HL-60/S4 (cell line): ENCODE data around the gene ANKS6.

Source experiments
- in situ Hi-C: fragments of 300-500 bp; cut with MboI; formaldehyde crosslinking; loops from 2 replicates; pipeline ENCODE4 v1.14.3; 2022; ENCODE audit warnings: low sequenced_read_pairs

The ANKS6 gene

DNA sequence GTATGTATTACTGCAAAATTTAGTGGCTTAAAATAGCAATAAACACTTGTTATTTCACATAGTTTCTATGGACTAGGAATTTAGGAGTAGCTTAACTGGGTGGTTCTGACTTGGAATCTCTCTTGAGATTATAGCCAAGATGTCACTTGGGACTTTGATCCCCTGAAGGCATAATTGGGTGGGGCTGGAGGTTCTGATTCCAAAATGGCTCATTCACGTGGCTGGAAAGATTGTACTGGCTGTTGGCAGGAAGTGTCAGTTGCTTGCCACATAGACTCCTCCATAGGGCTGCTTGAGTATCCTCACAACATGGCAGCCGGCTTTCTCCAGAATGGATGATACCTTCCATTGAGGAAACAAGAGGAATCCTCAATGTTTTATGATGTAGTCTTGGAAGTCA, 22.4 kb upstream of the ANKS6 start:
- in situ Hi-C loops, result no loop called here

DNA sequence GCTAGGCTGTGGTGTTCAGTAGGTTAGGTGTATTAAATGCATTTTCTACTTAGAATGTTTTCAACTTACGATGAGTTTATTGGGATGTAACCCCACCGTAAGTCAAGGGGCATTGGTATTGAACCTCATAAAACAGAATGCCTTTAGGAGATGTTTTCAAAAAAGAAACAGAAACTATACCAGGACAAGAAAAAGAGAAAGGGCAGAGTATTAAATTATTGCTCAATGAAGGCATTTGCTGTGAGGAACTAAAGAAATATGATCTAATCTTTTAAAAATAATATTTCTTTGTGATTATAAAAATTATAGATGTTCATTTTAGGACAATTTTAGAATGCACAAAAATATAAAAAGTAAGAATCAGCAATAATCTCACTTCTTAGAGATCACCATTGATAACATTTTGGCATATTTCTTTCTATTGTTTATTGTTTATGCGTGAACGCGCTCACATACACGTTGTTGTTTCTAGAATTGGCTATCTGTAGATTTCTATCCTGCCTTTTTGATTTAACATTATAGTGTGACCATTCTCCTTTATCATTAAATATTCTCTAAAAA, 19.1 kb upstream of the ANKS6 start:
- in situ Hi-C loops, result no loop called here

DNA sequence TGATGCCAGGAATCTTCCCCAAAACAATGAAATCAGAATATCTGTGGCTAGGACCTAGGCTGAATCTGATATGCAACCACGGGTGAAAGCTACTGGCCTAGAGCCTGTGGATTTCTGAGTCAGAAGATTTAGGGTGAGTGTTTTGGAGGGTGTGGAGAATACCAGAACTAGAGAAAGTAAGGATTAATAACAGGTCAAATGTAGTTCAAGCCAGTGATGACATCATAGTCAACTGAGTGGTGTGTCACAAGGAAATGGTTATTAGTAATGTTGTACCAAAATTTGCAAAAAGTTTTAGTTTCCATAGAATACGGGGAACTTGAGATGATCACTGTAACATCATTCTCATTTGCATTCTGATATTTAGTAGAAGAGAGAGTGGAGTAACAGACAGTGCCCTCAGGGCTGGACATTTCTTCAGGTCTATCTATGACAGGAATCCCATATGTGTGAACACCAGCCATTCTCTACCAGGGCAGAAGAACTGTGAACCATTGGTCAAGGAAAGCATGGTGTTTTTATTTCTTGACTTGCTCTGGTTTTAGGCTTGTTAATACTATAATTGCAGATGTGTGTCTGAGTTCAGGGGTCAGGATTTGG, 14.8 kb upstream of the ANKS6 start:
- in situ Hi-C loops, result no loop called here

DNA sequence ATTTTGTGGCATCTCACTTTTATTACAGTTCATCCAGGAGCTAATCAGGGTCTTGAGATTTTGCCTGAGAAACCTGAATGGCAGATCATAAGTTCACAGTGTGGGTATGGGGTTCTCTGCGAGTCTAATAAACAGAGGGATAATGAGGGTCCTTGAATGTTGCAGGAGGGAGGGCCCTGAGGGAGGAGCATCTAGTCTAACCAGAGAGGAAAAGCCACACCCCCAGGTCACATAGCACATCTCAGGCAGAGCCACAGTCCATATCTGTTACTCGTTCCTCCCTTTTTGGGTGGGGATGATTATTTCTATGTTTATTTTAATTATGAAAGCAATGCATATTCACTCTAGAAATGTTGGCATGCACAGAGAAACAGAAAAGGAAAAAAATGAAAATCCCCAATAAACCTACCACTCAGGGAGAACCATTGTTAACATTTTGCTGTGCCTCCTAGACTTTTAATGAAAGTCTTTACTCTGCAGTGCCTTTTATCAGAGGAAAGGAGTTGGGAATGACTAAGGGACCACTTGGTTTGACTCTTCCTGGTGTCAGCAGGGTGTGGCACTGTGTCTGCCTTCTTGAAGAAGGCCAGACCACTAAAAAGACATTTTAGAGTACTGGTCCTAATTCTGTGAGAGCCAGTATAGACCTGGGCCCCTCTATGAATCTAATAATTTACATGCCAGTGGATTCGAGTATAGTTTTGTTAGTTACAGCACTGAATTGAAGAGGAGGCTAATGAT, 13.9 kb upstream of the ANKS6 start:
- in situ Hi-C loops, result no loop called here

DNA sequence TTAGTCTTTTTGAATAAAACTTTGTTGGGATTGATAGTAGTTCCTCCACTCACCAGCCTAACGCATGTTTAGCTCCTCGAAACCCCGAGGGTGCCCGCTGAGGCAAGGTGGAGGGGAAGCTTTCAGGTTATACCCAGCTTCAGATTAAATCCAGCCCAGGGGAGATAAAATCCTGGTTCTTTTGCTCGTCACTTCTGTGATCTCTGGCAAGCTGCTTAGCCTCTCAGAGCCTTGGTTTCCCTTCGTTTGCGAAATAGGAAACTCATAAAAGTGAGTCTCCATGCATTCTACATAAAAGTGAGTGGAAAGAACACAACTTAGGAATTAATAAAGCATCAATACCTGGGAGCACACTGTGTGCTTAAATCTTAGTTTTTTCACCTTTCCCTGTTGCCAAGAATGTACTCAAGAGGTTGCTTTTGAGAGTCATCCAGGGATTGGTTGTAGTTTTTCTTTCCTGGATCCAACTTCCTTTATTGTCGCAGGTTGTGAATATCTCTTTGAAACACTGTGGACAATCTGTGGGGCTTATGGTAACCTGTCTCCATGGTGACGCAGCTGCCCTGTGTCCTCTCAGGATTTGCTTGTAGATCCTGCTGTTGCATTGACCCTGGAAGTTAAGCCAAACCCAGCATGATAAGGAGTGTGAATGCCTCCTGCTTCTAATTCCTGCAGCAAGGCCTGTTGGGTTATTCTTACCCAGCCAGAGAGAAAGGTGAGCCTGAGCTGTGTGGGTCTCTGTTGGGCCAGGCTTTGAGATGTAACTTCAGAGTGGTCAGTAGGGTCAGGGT, 13.2 kb upstream of the ANKS6 start:
- in situ Hi-C loops, result no loop called here

DNA sequence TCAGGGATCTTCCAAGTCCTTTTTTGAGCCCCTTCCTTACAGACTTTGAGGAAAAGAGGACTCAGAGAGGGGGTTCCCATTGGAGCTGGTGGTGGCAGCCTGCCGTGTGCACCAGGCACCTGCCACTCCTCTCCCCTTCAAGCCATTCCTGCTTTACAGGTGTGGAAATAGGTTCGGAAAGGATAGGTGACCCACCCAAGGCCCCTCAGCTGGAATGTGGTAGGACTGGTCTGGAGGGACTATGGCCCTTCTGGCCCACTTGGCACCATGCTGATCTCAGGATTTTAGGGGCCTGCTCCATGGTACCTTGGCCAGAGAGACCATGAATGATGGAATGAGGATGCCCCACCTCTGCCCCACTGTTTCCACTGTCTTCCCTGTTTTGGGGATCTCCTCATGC, 12.5 kb upstream of the ANKS6 start:
- in situ Hi-C loops, result no loop called here

DNA sequence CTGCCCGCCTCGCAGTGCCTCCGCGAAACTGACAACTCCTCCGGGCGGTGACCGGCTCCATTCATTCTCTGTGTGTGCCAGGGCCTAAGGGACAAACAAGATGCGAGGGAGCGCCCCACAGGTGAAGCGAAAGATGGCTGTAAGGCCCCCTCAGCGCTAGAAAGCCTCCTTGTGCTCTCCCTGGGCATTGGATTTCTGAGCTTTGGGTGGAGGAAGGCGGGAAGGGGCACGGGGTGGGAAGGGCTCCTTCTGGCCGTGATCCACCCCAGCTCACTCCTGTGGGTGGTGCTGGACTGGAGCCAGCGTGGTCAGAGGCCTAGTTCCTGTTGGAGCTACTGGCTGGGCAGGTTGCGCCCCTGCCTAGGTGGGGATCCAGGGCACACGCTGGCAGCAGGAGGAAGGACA, 12.1 kb upstream of the ANKS6 start:
- in situ Hi-C loops, result no loop called here

DNA sequence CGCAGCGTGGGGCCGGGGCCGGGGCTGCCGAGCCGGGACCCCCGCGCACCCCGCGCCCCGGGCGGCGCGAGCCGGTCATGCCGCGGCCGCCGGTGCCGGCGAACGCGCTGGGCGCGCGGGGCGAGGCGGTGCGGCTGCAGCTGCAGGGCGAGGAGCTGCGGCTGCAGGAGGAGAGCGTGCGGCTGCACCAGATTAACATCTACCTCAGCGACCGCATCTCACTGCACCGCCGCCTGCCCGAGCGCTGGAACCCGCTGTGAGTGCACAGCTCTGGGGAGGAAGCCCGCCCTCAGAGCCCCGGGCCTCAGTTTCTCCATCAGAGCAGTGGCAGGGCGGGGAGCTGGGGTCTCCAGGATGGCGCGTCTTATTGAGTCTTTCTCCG, 11.4 kb upstream of the ANKS6 start:
- in situ Hi-C loops, result no loop called here

DNA sequence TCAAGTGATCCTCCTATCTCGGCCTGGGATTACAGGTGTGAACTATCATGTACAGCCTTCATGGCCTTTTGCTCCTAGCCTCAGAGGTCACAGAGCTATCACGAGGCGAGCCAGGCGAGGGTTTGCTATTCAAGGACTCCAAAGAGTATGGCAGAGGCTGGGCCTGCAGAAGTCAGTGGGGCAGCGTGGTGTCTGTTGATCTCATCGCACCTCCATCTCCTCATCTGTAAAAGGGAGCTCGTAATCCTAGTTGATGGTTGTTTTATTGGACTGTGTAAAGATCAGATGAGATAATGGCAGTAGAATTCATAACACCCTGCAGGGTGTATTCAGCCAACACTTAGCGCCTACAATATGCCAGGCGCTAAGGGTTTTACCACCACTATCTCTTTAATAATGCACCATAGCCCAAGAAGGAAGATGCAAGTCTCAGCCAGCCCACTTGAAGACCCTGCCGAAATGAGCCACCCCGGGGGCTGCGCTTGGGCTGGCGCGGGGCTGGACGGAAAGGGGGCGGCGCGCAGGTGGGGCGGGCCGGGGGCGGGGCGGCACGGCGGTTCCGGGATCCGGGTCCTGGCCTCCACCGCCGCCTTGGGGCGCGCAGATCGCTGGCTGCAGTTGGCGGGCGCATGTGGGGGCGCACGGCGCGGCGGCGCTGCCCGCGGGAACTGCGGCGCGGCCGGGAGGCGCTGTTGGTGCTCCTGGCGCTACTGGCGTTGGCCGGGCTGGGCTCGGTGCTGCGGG, 10.9 kb upstream of the ANKS6 start, which contains the start of gene GALNT12:
Gene GALNT12 (plus strand): TSS at position 601 of the 744 bp plus-strand sequence. CDS start 29 bp downstream, at position 630.
- in situ Hi-C loops, result no loop called here

DNA sequence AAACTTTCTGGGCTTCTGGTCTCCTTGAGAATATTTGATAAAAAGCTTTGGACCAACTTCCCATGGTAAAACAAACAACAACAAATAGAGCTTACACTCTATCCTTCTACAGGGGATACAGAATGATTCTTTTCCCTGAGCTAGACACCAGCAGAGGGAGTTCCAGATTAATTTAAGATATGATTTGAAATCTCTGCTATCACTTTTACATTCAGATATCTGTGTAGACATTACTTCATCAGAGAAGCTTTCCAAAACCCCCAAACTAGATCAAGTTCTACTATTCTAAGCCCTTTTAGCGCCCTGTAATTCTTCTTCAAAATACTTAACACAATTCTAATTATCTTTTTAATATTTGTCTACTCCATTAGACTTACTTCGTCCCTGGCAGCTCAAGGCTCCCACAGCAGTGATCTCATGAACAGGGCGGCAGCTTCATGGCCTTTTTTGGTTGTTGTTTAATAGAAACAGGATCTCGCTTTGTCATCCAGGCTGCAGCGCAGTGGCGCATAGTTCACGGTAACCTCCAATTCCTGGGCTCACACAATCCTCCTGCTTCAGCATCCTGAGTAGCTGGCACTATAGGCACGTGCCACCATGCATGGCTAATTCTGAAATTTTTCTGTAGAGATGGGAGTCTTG, 10.2 kb upstream of the ANKS6 start:
- in situ Hi-C loops, result no loop called here

DNA sequence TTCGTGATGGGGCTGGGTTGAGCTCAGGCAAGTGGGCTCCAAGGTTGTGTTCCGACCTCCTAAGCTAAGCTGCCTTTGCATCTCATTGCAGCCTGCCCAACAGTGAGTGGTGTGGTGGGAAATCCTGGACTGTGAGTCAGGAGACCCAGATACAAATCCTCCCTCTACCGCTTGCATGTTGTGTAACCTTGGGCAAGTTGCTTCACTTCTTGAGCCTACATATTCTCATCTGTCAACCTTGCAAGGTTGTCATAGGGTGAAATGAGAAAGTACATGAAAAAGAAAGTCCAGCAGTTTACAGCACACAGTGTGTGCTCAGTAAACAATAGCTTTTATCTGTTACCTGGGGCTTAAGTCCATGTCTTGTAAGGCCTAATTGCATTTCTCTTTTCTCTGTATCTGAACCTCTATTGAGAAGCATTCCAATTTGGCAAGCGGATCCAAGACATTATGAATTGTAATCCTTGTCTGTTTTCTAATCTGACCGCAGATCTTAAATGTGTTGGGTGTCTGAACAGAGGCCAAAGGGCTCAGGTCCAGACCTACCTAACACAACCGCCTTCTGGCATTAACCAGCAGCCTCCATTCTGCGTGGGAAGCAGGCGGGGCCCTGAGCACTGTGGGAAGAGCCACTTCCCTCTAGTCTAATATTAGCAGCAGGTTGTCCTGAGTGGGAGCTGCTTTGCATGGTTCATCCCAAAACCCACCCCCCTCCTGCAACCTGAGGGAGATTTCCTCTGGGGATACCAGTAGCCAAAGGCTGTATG, 9.3 kb upstream of the ANKS6 start:
- in situ Hi-C loops, result no loop called here

DNA sequence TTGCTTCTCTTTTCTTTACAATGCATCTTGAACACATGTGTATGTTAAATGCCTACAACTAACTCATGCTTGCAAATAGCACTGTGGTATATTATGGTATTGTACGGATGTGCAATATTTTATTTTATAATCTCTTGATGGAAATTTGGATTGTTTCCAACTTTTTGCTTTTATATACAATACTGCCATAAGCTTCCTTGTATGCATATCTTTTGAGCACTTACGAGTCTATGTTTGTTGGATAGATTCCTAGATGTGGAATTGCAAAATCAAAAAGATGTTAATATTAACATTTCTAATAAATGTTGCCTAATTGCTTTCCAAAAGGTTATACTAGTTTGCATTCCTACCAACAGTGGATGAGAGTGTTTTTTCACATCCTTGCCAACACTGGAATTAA, 7.7 kb upstream of the ANKS6 start:
- in situ Hi-C loops, result no loop called here

DNA sequence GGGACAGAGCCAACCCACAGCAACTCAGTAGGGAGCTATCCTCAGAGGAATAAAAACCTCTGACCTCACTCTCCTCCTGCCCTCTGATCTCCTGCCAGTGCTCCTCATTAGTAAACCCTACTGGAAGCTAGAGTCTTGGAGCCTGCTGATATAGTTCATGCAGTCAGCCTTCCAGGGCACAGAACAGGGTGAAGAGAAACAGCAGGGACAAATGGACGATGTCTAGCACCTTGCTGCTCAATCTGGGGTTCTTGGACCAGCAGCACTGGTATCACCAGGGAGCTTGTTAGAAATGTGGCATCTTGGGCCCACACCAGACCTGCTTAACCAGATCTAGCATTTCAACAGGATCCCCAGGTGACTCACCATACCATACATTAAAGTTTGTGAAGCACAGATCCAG, 5.6 kb upstream of the ANKS6 start:
- in situ Hi-C loops, result no loop called here

DNA sequence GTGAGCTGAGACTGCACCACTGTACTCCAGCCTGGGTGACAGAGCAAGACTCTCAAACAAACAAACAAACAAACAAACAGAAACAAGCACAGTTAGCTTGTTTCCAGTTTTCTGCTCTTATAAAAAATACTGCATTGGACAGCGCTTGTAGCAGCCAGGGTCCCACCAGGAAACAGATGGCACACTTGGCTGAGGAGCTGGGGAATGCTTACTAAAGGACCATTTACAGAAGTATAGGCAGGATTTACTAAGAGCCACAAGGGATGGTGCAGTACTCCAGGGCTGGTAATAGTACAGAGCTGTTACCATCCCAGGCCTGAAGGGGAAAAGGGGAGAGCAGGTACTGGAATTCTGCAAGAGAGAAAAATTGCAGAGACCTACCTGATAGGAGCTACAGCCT, 5.2 kb upstream of the ANKS6 start:
- in situ Hi-C loops, result no loop called here

DNA sequence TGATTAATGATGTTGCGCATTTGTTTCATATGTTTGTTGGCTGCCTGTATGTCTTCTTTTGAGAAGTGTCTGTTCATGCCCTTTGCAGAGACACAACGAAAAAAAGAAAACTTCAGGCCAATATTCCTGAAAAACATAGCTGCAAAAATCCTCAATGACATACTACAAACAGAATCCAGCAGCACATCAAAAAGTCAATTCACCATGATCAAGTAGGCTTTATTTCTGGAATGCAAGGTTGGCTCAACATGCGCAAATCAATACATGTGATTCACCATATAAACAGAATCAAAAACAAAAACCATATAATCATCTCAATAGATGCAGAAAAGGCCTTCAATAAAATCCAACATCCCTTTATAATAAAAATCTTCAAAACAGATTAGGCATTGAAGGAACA, 1.9 kb upstream of the ANKS6 start:
- in situ Hi-C loops, result no loop called here

DNA sequence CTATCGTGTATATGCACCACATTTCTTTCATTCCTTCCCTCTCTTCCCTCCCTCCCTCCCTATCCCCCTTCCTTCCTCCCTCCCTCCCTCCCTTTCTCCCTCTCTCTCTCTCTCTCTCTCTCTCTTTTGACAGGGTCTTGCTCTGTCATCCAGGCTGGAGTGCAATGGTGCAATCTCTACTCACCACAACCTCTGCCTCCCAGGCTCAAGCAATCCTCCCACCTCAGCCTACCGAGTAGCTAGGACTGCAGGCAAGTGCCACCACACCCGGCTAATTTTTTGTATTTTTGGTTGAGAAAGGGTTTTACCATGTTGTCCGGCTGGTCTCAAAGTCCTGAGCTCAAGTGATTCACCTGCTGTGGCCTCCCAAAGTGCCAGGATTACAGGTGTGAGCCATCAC, 1.1 kb upstream of the ANKS6 start:
- in situ Hi-C loops, result no loop called here

DNA sequence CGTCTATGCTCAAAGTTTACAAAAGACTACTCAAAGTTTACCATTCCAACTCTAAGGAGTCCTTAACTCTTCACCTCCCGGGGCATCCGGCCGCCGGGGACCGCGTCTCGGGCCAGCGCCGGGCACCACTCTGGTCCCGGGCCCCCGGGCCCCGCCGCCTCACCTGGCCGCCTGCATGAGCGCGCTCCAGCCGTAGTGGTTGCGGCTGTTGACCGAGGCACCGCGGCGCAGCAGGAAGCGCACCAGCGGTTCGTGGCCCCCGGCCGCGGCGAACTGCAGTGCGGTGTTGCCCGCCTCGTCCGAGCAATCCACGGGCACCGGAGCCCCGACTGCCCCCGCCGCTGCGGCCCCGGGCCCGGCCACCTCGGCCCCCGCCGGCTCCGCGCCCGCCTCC, 388 bp downstream of the ANKS6 start:
- in situ Hi-C loops, result no loop called here

DNA sequence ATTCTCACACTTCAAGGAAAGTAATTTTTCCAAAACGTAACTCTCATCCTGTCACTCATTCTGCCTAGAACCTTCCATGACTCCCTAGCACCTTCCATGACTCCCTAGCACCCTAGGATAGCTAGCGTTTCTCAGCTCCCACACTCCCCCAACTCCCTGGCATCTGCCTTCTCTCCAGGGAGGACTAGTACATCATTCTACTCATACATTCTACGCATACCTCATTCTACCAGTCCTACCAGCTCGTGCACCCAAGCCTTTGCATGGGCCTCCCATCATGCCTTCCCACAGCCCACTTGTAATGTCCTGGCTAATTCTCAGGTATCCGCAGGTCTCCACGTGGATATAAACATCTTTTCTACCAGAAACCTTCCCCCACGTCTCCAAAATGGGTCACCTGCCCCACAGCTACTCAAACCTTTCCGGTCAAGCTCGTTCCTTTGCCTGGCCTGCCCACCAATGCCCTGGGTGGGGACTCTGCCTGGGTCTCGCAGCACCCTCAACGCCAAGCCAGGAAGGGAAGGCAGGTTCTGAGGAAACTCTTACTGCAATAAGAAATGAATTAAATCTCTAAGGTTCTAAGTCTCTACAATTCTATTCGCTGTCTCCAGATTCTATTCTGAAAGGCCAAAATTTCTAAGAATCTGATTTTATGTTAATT, 930 bp downstream of the ANKS6 start:
- in situ Hi-C loops, result no loop called here

DNA sequence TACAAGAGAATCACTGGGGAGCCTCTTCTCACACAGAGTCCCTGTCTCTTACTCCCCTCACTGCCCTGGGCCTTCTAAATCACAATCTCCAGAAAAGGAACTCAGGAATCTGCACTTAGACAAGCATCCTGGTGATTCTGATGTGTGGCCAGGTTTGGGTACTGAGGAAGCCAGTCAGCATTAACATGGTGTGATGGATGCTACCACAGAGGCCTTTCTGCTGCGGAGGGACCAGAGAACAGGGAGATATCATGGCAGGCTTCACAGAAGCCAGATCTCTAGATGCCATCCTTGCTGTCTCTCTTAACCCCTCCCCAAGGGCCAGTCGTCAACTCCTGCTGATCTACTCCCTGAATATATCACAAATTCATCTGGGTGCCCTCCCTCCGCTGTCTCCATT, 1.6 kb downstream of the ANKS6 start:
- in situ Hi-C loops, result no loop called here
